Measurements from ENCODE around the gene GFI1B.
A peak's percentile ranks its signal among the peaks of the same experiment; 100 is the strongest.

Gene GFI1B

GRCh38 chr9:132969783-132970182 lies 8.7 kb upstream of the GFI1B start:
- TF ChIP-seq CTCF (conservative IDR thresholded peaks at IDR 0.05; ENCODE audit: low read length), result no peak
- DNase-seq (ENCODE audit: low read depth), result no peak
- no peak overlapping the region for H3K4me3 ChIP-seq (ENCODE audit: low read length)

- TF ChIP-seq CTCF (conservative IDR thresholded peaks at IDR 0.05; ENCODE audit: low read length), result no peak
- DNase-seq (ENCODE audit: low read depth), result no peak
- H3K4me3 ChIP-seq (ENCODE audit: low read length), result no peak overlapping the region
These were observed 8.0 kb upstream of the GFI1B start for GRCh38 chr9:132970324-132971062.

DNA sequence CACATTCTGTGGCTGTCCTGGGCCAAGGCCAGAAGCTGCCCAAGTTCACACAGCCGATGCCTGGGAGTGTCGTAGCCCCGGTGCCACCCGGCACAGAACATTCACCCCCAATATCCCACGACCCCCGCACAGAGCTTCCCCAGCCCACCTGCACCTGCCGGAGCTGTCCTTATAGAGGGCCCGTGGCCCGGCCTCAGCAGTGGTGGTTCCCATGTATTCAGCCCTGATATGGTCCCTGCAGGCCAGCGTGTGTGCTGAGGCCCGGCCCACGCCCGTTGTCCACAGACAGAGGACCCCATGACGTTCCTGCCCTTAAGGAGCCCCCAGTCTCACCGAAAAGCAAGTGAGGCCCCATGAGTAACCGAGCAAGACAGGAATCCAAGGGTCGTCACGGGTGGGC lies 5.3 kb upstream of the GFI1B start:
- no peak overlapping the region for H3K4me3 ChIP-seq (ENCODE audit: low read length)
- no peak for DNase-seq (ENCODE audit: low read depth)
- TF ChIP-seq CTCF (conservative IDR thresholded peaks at IDR 0.05; ENCODE audit: low read length), result no peak

- TF ChIP-seq CTCF (conservative IDR thresholded peaks at IDR 0.05; ENCODE audit: low read length), result no peak
- no peak overlapping the region for H3K4me3 ChIP-seq (ENCODE audit: low read length)
These were observed 4.8 kb upstream of the GFI1B start for GRCh38 chr9:132973713-132974112.

GRCh38 chr9:132975961-132976360 lies 2.5 kb upstream of the GFI1B start:
- no peak for DNase-seq (ENCODE audit: low read depth)
- no peak overlapping the region for H3K4me3 ChIP-seq (ENCODE audit: low read length)
- no peak for TF ChIP-seq CTCF (conservative IDR thresholded peaks at IDR 0.05; ENCODE audit: low read length)

More at GRCh38 chr9:132973713-132974112, 4.8 kb upstream of the GFI1B start:
- DNase-seq (ENCODE audit: low read depth), result peak; percentile 11

GRCh38 chr9:132976571-132976970 lies 1.9 kb upstream of the GFI1B start:
- no peak for TF ChIP-seq CTCF (conservative IDR thresholded peaks at IDR 0.05; ENCODE audit: low read length)
- no peak for DNase-seq (ENCODE audit: low read depth)
- no peak overlapping the region for H3K4me3 ChIP-seq (ENCODE audit: low read length)

GRCh38 chr9:132978112-132978450 lies 413 bp upstream of the GFI1B start:
- no peak for TF ChIP-seq CTCF (conservative IDR thresholded peaks at IDR 0.05; ENCODE audit: low read length)
- no peak overlapping the region for H3K4me3 ChIP-seq (ENCODE audit: low read length)

More at GRCh38 chr9:132978112-132978450, 413 bp upstream of the GFI1B start:
- no peak for DNase-seq (ENCODE audit: low read depth)
